Left colon (tissue), 2 donors: Measurements from ENCODE around the gene PERCC1. TPM values are rescaled to one million over a fixed set of nuclear protein-coding genes. Genes with fewer than 3 reads are reported as not detected.

ENCODE experiments used
- ATAC-seq: fragments of 200-7000 bp; cut with Tn5 transposase; one replicate; pipeline ENCODE4 v1.9.1; 2020; ENCODE audit warnings: mild to moderate bottlenecking, moderate library complexity
- DNase-seq, 2 donors: peaks; one replicate each; pipeline ENCODE4 v3.0.0-alpha.2; 2020
- intact Hi-C, 2 donors: fragments of 100-400 bp; cut with DNase I in 1 of 2; cut with micrococcal nuclease in 1 of 2; formaldehyde crosslinking; loops; one replicate each; pipeline versions ENCODE4 v1.11.2 to v1.14.0; 2022; cut with DNase I, micrococcal nuclease
- long read RNA-seq: library from polyadenylated mRNA; unstranded; transcript quantifications from one replicate; pipeline ENCODE4 v2.0.0, GENCODE V29; 2021
- total RNA-seq, 2 donors: library from RNA; stranded (reverse); fragmentation: NEBNext Ultra II Directional; extraction: Animal tissue kit (Norgen Biotek cat#: 25700); gene quantifications; one replicate each; pipeline ENCODE4 v1.2.1, GENCODE V29; 2021
- donor health status: DM: no; HTN: no; CAD: no.
- donor health status: DM: yes; HTN: yes; CAD: no.

The PERCC1 gene
- total RNA-seq: not detected
- long read RNA-seq: 0 reads

DNA sequence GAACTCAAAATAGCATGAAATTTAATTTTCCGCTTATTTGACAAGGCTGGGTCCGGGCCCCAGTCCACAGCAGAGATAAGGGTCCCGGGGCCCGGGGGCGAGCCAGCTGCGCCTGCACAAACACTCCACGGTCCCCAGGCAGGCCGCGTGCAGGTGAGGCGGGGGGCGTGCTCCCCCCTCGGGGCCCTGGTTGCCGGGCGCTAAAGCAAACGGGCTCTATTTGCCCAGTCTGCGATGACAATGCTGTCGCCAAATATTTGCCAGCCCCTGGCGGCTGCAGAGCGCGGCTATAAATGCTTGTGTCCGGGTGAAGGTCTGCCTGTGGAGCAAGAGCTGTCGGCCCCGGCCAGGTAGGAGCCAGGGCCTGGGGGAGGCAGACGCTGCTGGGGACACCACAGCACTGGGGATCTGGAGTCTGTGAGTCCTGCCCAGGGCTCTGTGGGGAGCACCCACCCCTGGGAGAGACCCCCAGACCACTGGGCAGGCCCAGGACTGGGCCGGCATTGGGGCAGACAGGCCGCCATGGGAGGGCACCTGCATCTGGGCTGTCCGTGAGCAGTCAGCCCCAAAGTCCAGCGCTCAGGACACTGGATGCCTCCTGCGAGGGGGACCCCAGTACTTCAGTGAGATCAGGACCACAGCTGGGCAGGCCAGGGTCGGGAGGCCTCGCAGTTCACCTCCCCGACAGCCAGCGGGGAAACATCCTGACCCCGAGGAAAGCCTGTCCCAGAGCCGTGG, at the start of gene PERCC1:
PERCC1 (plus strand) TSS at position 320 of the 738 bp plus-strand sequence. CDS start 1,516 bp downstream, outside the sequence.
- DNase-seq (no peak), ATAC-seq (peak; percentile 47)
- intact Hi-C loops: no loop called here

DNA sequence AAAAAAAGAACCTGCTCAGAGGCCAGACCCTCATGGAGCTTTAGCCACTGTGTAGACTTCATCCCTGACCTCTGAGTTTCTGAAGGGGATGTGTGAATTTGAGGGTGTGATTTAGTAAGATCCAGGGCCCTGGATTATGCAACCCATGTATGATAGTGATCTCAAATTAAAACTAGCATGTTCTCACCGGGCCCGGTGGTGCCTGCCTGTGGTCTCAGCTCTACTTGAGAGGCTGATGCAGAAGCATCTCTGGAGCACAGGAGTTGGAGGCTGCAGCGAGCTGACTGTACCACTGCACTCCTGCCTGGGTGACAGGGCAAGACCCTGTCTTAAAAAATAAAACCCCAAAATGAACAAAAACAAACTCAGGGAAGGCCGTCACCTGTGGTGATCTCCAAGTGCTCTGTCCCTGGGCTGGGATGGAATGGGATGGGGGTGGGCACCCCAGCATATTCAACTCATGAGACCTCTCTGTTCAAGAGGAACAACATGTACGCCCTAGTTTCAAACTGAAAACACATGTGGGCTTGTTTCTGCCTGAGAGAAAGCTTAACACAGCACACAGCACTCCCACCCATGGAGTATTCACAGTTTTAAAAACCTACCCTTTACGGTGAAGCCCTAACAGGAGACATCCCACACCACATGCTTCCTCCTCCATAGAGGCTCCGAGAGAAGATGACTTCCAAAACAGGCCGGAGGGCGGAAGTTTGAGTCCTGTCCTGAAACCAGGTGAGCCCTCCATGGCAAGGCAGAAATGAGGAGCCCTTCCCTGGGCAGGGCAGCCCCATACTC, 49.1 kb upstream of the PERCC1 start:
- ATAC-seq: no peak
- DNase-seq: no peak
- intact Hi-C loops: no loop called here

DNA sequence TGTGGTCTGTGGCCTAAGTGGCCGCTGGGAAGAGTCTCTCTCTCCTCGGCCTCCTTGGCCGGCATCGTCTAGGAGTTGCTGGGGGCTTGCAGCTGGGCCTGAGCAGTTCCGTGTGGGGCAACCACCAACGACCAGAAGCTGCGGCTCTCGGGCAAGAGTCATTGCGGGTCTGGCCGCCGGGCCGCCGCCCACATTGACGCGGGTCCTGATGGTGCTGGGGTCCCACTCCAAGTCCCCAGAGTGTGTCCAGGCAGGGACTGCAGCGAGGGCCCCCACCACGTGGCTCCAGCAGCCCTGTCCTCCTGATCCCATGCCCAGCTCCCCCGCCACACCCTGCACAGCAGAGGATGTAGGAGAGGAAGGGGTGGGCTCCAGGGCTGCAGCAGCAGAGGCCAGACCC, 47.3 kb upstream of the PERCC1 start:
- ATAC-seq (no peak), DNase-seq (no peak)
- intact Hi-C loops: no loop called here

DNA sequence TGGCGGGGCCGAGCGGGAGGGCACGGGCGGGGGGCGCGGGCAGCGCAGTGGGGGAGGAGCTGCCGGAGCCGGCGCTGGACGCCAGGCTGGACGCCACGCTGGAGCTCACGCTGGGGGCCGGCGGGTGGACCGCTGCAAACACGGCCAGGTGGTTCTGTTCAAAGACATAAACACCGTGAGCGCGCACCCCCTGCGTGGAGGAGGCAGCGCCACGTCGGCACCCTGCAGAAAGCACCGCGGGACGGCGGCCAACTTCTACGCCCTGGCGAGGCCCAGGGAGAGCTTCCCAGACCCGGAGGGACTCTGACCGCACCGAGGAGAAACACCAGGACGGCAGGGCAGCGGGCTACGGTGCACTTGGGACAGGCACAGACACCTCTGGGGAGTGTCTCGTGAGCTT, 45.6 kb upstream of the PERCC1 start:
- intact Hi-C loops: no loop called here
- ATAC-seq (no peak), DNase-seq (no peak)

DNA sequence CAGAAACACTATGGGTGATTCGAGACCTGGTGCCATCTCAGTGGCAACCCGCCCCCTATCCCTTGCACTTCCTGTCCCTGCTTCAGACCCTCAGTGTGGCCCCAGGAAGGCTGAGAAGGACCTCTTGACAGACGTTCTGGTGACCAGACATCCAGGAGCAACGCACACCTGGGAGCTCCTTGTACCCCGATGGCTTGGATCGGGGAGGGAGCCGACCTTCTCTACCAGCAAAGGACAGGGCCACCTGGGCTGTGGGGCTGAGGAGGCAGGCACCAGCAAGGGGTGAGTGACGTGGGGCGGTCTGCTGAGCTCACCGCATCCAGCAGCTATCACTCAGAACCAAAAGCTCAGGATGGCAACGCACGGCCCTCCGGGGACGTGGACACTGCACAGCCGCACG, 43.5 kb upstream of the PERCC1 start:
- DNase-seq (no peak), ATAC-seq (no peak)
- intact Hi-C loops: no loop called here

DNA sequence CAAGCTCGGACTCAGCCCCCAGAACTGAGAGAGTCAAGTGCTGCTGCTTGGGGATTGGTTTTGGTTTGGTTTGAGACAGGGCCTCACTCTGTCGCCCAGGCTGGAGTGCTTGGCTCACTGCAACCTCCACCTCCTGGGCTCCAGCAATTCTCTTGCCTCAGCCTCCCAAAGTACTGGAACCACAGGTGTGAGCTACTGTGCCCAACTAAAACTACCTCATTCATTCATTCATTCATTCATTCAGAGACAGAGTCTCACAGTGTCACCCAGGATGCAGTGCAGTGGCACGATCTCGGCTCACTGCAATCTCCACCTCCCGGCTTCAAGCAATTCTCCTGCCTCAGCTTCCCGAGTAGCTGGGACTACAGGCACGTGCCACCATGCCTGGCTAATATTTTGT, 41.1 kb upstream of the PERCC1 start:
- DNase-seq (no peak), ATAC-seq (no peak)
- intact Hi-C loops: no loop called here

DNA sequence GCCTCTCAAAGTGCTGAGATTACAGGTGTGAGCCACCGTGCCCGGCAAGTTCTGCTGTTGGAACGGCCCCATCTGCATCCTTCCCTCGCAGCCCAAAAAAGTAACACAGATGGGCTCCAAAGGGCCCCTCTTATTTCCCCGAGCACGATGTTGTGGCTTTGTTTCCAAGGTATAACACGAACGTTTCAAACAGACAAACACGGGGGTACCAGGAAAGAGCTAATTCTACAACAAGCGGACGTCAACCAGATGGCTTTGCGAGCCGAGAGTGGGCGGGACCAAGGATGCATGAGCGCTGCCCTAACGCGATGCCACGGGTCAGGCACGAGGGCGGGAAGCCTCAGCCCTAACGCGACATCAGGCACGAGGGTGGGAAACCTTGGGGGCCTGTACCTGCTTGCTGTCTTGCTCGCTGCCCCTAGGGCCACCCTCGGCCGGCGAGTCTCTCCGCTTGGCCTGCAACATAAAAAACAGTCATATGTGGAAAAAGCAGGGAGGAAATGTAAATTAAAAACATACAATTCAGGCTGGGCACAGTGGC, 40.6 kb upstream of the PERCC1 start:
- no peak for ATAC-seq
- intact Hi-C loops: no loop called here
- no peak for DNase-seq

DNA sequence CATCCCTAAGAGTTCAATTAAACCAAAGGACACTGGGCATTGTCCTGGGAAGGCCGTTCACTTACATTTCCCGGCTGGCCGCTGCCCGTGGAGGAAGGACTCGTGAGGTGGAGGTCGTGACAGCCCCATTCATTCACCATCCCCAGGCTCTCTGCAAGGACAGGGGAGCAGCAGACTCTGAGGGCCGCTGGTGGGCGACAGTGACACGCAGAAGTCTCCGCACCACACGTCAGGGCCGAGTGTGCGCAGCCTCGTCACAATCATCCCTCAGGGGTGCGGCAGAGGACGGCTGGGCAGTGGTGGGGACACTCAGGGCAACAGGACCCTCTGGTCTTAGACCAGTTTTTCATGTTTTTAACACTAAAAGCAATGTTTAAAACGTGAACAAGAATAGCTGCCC, 38.1 kb upstream of the PERCC1 start:
- intact Hi-C loops: no loop called here
- no peak for DNase-seq
- no peak for ATAC-seq

DNA sequence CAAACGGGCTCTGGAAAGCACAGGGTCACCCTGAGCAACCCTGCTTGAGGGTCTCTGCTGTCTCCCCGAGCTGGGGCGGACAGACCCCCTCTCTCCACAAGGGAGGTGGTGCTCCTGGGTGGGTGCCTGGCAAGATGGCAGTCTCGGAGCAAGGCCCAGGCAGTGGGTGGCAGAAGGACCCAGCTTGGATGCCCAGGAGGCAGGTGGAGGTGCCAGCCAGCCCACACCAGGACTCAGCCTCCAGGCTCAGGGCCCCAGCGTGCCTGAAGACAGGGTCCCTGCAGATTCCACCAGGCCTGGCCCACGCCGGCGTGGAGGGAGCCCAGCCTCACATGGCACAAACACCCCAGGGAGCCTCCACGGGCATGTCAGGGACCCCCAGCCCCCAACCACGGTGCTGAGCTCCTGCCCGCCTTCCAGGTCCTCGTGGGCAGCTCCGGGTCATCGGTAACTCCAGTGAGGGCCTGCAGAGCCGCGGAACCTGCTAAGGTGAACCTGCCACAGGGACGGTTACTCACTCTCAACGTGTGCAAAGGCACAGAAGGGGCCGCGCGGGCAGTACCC, 37.2 kb upstream of the PERCC1 start:
- no peak for ATAC-seq
- no peak for DNase-seq
- intact Hi-C loops: no loop called here

DNA sequence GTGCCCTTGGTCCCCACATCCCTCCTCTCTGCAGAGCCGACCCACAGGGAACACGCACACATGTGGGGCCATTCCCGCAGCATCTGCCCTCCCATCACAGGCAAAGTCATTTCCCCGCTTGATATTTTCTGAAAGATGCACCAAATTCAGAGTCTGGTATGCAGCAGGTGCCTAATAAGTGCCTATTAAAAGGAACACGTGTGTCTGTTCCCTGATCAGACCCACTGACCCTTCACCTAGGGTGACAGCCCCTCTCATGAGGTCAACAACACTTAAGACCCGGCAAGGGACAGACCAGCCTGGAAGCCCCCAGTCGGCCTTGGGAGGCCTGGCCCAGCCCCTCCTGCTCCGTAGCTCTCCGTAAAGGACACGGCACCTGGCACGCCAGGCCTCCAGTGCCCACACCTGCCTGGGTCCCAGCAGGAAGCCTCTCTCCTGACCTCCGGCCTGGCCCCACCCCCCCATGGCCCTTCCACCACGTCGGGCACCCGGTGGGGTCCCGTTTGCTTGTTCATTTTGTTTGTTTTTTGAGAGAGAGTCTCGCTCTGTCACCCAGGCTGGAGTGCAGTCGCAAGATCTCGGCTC, 36.4 kb upstream of the PERCC1 start:
- intact Hi-C loops: no loop called here
- DNase-seq (no peak), ATAC-seq (no peak)

DNA sequence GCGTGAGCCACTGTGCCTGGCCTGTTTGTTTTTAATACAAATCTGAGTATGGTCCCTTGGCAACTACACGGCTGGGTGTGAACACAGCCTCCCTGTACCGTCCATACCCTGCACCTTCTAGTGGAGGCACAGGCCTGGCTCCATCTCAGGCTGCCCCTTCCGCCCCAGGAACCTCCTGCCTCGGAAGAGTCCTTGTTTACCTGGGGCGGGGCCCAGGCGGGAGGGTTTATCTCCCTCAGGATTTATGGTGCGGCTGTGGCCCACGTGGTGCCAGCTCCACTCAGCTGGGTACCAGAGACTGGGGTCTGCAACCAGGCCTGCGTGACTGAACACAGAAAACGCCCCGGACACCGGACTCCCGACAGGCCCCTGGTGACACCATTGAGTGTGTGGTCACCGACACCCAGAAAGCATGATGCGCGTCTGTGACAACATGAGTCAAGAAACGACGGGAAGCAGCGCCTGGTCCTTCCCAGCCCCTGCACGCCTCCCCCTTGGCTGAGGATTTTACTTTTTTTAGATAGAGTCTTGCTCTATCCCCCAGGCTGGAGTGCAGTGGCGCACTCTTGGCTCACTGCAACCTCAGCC, 35.3 kb upstream of the PERCC1 start:
- ATAC-seq (peak; percentile 92), DNase-seq (peak in 1 of 2 donors; percentile 41)
- intact Hi-C loops: no loop called here

DNA sequence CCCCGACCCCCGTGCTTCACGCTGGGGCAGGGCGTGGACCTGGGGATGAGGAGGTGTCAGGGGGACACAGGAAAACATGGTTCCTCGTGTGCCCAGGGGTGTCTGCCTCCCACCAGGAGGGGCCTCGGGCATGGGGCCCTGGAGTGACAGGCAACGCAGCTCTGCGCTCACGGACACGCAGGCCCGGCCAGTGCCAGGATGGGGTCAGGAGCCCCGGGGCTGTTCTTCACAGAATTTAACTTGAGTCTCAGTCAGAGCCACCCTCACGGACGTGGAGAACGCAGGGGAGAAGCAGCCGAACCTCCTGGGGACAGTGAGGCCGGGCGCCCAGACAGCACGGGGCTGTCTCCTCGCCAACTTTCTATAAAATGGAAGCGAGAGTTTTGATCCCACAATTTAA, 33.1 kb upstream of the PERCC1 start:
- intact Hi-C loops: no loop called here
- DNase-seq: no peak
- ATAC-seq: no peak

DNA sequence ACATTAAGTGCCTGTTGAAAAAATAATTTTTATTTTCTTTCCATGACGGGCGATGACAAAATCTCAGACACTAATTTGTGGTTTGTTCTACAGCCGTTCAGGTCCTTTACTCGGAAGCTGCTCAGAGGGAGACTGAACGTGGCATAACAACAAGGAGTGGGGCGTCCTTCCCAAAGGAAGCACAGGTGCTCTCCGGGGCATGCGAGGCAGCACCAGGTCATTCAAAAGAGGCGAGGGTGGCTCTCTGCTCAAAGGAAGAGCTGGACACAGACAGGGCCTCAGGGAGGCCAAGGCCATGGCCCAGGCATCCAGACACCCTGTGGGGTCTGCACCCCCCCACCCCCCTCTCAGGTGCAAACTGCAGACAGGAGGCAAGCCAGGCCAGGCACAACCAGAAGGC, 32.5 kb upstream of the PERCC1 start:
- no peak for ATAC-seq
- DNase-seq: no peak
- intact Hi-C loops: no loop called here

DNA sequence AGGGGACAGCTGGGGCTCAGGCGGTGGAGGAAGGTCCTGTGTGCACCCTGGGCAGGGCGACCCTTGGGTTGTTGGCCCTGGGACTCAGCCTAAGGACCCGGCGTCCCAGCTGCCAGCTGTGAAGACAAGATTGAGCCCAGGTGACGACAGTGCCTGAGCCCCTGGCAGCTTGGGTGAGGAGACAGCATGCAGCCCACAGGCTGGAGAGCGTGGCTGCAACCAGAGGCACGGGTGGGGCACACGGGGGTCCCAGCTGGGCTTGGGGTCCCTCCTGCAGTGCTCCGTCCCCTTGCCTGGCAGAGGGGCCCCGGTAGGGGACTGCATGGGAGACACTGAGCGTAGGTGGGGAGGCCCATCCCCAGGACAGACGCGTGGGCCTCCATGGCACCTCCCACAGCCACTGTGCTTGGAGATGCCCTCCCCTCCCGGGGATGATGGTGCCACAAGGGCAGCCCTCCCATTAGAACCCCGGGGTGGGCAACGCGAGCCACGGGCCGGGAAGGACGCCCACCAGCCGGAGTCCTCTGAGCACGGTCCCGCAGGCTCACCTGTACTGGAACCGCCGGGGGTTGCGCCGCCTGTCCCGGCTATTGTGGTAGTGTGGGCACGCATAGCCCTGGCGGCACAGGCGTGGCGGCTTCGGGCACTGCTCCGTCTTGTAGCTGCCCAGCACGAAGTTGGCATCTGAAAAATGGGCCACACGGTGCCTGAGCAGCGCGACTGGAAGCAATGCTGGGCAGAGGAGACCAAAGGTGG, 31.9 kb upstream of the PERCC1 start:
- ATAC-seq (no peak), DNase-seq (no peak)
- intact Hi-C loops: no loop called here

DNA sequence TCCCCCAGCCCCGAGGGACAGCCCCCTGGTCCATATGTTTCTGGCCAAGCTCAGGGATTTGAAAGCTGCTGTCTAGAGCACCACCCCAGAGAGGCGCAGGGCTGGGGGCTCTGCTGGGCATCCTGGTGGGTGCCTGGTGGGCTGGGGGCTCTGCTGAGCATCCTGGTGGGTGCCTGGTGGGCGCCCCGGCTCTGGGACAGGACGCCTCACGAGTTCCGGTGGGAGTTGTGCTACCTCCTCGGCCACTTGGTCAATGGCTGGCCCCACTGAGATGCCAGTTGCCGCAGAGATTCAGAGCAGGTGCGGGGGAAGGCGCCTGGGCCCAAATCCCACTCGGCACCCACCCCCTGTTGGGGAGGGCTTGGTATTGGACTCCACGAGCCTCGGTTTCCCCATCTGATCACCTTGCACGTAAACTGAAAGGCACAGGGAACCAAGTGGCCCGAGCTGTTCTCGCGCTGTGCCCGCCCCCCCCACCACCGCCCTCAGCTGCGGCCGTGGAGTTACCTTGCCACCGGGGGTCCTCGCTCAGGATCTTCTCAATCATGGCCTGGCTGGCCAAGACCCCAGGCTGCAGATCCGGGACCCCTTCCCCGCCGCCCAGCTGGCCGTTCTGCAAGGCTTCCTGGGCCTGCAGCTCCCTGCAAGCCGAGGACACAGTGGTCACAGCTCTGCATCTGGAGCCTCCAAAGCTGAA, 29.7 kb upstream of the PERCC1 start:
- intact Hi-C loops: no loop called here
- ATAC-seq: no peak
- DNase-seq: no peak

DNA sequence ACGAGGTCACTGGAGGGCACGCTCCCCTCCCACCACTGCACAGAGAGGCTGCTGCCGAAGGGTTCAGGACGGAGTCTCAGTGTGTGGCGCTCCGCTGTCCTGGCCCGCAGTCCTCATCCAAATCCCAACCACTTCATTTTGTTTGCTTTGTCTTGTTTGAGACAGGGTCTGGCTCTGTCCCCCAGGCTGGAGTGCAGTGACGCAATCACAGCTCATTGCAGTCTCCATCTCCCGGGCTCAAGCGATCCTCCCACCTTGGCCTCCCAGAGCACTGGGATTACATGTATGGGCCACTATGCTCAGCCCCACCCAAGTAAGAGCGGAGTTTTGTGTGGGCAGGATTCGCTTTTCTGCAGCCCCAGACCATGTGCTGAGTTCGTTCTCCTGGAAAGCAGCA, 29.1 kb upstream of the PERCC1 start:
- ATAC-seq (no peak), DNase-seq (no peak)
- intact Hi-C loops: no loop called here

DNA sequence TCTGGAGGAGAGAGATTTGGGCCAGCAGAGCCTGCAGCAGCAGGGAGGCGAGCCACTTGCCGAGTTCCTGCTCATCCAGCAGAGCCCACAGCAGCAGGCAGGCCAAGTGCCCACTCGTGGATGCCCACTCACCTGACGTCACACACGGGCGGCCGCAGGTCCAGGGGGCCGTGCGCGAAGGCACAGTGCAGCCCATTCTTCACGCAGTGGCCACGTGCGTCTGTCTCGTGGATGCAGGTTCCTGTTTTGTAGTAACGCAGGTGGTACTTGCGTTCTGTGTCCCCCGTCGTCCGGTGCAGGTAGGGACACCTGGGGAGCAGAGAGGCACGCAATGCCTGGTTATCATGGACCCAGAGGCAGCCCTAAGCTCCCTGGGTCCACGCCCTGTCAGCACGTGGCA, 27.8 kb upstream of the PERCC1 start:
- no peak for ATAC-seq
- intact Hi-C loops: no loop called here
- no peak for DNase-seq

DNA sequence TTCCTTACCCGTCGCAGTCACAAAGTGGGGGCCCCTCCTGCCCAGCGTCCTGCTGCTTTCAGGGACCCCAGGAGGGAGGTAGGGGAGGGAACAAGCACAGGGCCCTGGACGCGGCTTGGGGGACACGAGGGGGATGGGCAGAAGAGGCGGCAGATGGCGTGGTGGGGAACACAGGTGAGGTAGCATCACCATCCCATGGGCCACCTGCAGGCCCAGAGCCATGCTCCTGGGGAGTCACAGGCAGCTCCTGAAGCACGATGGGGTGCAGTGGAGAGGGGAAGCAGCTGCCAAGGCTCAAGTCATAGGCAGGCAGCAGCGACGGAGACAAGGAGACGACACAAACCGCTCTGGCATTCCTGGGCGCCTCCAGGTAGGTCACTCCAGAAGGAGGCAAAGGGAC, 27.1 kb upstream of the PERCC1 start:
- DNase-seq: no peak
- intact Hi-C loops: no loop called here
- ATAC-seq: no peak
